GM21529 (cell line): ENCODE results near the gene STK32B.
"Not testable (repeated sequence)": the region's sequence is repeated elsewhere in the genome, so short reads cannot be mapped to it uniquely, and the experiment has no call there.

Experiments used
- ATAC-seq: cut with Tn5 transposase; IDR thresholded peaks from one replicate; pipeline ENCODE4 v1.9.1; 2021; ENCODE audit not compliant: unreplicated experiment

The STK32B gene

DNA sequence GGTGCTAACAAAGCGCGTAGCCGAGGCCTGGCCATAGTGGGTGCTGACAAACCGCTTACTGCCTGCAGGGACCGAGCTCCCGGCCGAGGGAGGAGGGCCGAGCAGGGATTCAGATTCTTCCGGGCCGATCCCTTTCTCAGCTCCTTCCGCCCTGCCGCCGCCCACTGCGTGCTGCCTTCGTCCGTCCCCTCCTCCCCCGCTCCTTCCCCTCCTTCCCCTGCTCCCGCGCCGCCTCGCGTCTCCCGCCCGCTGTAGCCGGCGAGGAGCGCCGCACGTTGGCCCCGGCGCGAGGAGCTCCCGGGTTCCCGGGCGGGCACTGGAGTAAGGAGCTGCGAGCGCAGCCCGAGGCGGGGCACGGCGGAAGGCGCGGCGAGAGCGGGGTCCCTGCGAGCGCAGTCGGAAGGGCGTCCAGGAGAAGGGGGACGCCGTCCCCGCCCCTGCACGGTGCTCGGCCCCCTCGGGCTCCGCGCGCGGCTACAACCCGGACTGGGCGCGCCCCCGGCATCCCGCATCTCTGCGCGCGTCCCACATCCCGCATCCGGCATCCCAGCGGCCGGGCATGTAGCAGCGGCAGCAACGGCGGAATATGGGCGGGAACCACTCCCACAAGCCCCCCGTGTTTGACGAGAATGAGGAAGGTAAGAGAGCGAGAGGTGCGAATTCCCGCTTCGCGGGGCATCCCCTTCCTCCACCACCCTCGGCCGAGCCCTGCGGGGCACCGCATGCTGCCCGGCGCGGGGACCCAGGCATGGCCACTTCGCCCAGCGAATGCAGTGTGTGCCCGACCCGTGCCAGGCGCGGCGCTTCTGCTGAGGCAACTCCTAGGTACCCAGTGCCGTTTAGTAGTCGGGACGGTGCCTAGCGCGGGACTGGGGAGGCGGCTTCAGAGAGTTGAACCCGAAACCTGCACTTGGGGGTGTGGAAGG lies at the start of gene STK32B:
STK32B (plus strand) TSS at position 203 of the 926 bp plus-strand sequence.
- no peak for ATAC-seq

- not testable (repeated sequence) for ATAC-seq
These were observed 49.6 kb upstream of the STK32B start for GRCh38 chr4:5001641-5002040.

DNA sequence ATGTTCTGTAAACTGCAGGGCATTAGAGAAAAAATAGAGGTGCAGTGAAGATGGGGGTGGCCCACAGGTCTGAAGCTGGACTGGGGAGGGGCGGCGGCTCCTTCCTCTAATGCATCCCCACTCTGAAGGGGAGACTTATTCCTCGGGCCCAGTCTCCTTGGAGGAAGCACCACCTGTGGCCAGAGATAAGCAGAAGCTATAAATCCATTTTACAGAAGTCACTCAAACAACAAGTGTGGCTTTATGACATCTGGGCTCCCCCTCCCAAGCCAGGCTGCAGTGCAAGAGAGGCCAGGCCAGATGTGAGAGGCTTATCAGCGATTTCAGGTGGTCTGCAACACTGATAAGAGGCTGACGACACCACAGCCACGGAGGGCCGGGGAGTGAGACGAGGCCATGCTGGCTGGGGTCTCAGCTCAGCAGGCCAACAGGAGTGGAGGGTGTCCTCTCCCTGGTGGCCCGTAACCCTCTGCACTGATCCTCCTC lies 47.9 kb upstream of the STK32B start:
- no peak for ATAC-seq

GRCh38 chr4:5003918-5004317 lies 47.4 kb upstream of the STK32B start:
- no peak for ATAC-seq

DNA sequence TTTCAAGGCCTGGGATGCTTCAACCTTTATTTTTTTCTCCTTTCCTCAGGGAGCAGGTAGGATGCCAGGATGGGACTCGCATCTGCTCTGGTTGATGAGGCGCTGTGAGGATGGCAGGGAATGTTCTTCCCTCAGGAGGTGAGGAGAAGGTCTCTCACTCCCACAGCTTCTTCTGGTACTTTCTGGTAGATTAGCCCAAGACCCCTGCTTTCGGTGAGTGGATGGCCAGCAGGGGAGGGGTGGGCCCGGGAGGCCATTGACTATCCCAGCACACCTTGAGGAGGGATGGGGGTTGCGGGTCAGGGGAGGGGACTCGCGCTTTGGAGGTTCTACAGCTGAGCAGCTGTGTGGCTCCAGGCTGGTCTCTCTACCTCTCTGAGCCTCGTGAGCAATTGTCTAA lies 46.8 kb upstream of the STK32B start:
- no peak for ATAC-seq

GRCh38 chr4:5006932-5007331 lies 44.3 kb upstream of the STK32B start:
- not testable (repeated sequence) for ATAC-seq

DNA sequence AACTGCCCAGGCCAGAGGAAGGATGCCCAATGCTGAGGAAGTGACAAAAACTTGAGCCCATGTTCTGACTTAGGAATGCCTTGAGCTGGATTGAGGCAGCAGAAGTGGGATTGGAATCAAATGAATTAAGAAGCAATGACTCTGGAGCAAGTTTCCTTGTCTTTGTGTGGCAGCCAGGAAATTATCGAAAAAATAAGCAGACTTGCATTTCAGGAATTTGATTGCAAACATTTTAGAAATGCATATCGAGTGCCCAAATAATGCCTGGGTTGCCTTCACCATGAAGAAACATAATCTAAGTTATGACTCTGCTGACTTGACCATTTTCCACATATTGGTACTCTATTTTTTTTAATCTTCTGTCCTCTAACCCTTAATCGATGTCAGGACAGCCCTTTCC lies 41.5 kb upstream of the STK32B start:
- ATAC-seq, result no peak

- no peak for ATAC-seq
These were observed 40.3 kb upstream of the STK32B start for GRCh38 chr4:5010984-5011383.

GRCh38 chr4:5012244-5012898 lies 38.9 kb upstream of the STK32B start:
- ATAC-seq, result no peak

DNA sequence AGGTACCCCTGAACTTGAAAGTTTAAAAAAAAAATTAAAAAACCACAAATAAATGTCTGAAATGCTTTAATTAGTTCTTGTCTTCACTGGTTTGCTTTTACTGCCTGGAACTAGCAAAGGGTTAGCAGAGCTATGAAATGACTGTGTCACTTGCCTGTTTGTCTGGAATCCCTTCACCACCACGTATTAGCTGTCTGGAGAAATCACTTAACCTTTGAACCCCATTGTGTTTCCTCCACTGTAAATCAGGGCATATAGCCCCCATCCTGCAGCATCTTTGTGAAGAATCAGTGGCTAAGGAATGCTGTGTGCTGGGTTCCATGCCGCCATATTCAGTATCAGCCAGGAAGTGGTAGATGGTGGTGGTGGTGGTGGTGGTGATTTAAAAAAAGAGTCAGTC lies 38.3 kb upstream of the STK32B start:
- ATAC-seq, result no peak

- no peak for ATAC-seq
These were observed 37.1 kb upstream of the STK32B start for GRCh38 chr4:5014007-5014682.

DNA sequence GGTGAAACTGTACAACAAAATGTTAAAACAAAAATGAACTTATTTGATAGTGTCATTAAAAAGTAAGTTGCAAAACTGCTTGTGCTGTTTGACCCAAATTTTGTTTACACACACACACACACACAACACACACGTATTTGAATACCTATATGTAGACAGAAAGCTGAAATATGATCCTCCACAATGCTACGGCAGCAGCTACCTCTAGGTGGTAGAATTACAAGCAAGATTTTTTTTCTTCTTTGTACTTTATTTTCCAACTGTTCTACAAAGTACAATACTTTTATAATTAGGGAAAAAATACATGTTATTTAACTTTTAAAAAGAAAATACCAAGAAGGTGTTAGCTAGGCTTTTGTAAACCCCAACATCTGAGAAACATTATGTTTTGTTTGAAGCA lies 33.2 kb upstream of the STK32B start:
- no peak for ATAC-seq

GRCh38 chr4:5018603-5019002 lies 32.7 kb upstream of the STK32B start:
- ATAC-seq, result no peak

- ATAC-seq, result no peak
These were observed 32.0 kb upstream of the STK32B start, which contains the start of gene CYTL1 for GRCh38 chr4:5019274-5019673. TSS of gene CYTL1 (minus strand) at chr4:5019458. CDS start at chr4:5019445, 13 bp downstream.

- no peak for ATAC-seq
These were observed 31.5 kb upstream of the STK32B start for GRCh38 chr4:5019796-5020195.

- ATAC-seq, result no peak
These were observed 30.9 kb upstream of the STK32B start for GRCh38 chr4:5020341-5020740.

GRCh38 chr4:5021546-5021945 lies 29.7 kb upstream of the STK32B start:
- ATAC-seq, result no peak

- no peak for ATAC-seq
These were observed 26.6 kb upstream of the STK32B start for GRCh38 chr4:5024673-5025072.

GRCh38 chr4:5026371-5026770 lies 24.9 kb upstream of the STK32B start:
- no peak for ATAC-seq

- ATAC-seq, result no peak
These were observed 23.9 kb upstream of the STK32B start for GRCh38 chr4:5027346-5027745.

GRCh38 chr4:5028480-5028879 lies 22.8 kb upstream of the STK32B start:
- no peak for ATAC-seq
